Measurements from ENCODE around the gene PFKFB2.
A peak's percentile ranks its signal among the peaks of the same experiment; 100 is the strongest.

PFKFB2 gene

GRCh38 chr1:207022996-207023679, 29.9 kb upstream of the PFKFB2 start:
- TF ChIP-seq, protein P1, sequence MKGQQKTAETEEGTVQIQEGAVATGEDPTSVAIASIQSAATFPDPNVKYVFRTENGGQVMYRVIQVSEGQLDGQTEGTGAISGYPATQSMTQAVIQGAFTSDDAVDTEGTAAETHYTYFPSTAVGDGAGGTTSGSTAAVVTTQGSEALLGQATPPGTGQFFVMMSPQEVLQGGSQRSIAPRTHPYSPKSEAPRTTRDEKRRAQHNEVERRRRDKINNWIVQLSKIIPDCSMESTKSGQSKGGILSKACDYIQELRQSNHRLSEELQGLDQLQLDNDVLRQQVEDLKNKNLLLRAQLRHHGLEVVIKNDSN (IDR thresholded peaks at IDR 0.05): no peak
- TF ChIP-seq EGR1 (IDR thresholded peaks at IDR 0.05) (no peak), NFIC (IDR thresholded peaks at IDR 0.05) (no peak), CEBPB (IDR thresholded peaks at IDR 0.05) (no peak), RAD21 (IDR thresholded peaks at IDR 0.05; ENCODE audit: low read depth) (no peak)

DNA sequence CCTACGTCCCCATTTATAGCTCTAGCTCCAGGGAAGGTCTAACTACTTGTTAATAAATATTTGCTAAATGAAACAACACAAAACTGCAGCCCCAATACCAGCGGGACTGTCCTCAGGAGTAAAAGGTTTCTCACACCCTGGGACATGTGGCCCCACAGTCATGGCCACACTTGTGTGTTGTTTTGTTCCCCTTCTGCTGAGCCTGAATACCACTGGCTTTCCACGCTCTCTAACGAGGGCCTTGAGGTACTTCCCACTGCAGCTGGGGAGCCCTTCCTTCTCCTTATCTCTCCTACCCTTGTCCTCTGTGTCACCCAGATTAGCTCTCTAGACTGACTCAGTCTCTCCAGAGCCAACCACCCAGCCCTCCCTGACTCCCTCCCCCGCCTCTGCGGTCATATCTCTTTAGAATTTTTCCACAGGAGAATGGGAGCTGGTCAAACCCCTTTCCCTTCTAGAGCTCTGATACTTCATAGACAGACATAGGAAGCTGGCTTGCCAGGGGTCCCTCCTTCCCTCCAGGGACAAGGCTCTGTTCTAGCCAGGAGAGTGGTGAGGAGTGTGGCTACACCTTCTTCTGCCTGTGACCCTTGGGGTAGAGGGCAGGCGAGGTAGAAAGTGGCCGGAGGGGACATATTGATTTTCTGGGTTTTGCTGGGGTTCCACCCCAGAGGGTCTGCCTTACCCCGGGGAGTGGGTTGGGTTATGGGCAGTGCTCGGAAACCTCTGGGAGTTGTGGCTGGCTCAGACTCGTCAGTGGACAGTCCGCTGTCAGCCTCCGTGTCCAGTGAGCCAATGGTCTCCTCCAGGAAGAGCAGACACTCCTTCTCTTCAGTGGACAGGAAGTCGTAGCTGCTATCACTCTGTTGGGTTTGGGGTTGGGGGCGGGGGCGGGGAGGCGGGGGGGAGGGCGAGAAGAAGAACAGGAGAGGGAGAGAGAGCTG, 28.6 kb upstream of the PFKFB2 start:
- no peak for TF ChIP-seq EGR1 (IDR thresholded peaks at IDR 0.05)

DNA sequence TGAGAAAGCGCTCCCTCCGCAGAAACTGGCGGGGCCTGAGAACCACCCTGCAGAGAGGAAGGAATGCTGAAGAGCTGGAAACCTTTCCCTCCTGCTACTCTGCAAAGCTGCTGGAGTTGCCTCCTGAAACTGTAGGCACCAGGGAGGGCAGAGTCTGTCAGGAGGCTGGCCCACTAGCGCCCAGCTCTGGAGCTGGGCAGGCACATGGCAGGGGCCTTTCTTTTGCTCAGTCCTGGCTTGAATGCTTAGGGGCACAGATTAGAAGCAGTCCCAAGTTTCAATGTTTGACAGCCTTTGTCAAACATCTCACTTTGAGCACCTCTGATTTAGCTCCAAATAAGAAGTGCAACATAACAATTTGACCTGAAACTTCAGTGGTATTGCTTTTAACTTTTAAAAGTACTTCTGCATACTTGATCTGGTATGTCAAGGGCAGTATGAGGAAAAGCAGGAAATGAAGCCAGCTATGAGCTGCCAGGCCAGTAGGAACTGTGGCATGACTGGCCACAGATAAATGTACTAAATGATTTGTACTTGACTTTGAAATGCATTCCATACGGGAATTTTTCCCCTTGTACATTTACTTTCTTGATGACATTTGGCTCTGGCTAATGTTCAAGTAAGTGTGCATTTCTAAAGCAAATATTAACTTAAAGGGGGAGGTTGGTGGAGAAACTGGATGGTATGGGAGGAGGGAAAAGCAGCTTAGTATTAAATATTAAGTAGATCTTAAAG, 27.8 kb upstream of the PFKFB2 start:
- TF ChIP-seq MAX (IDR thresholded peaks at IDR 0.05) (peak; percentile 47; the same call in 1 of the 2 replicates), NFIC (IDR thresholded peaks at IDR 0.05) (no peak), CEBPB (IDR thresholded peaks at IDR 0.05) (no peak)

GRCh38 chr1:207026104-207026534, 27.0 kb upstream of the PFKFB2 start:
- TF ChIP-seq ZBTB7A (IDR thresholded peaks at IDR 0.05; ENCODE audit: low read depth) (no peak), EGR1 (IDR thresholded peaks at IDR 0.05) (no peak), REST (IDR thresholded peaks at IDR 0.05; ENCODE audit: low read depth) (no peak), TEAD4 (IDR thresholded peaks at IDR 0.05) (no peak), TCF12 (IDR thresholded peaks at IDR 0.05; ENCODE audit: low read depth) (no peak), EP300 (IDR thresholded peaks at IDR 0.05; ENCODE audit: borderline replicate concordance) (no peak), RAD21 (IDR thresholded peaks at IDR 0.05; ENCODE audit: low read depth) (no peak), YY1 (IDR thresholded peaks at IDR 0.05; ENCODE audit: low read depth) (no peak), NFIC (IDR thresholded peaks at IDR 0.05) (no peak), CREB1 (IDR thresholded peaks at IDR 0.05; ENCODE audit: low read depth) (no peak), MAX (IDR thresholded peaks at IDR 0.05) (no peak), TAF1 (IDR thresholded peaks at IDR 0.05; ENCODE audit: low read depth) (no peak), FOXM1 (IDR thresholded peaks at IDR 0.05; ENCODE audit: borderline replicate concordance, low read depth) (no peak), CEBPB (IDR thresholded peaks at IDR 0.05) (no peak)
- TF ChIP-seq, protein P1 (IDR thresholded peaks at IDR 0.05): no peak

DNA sequence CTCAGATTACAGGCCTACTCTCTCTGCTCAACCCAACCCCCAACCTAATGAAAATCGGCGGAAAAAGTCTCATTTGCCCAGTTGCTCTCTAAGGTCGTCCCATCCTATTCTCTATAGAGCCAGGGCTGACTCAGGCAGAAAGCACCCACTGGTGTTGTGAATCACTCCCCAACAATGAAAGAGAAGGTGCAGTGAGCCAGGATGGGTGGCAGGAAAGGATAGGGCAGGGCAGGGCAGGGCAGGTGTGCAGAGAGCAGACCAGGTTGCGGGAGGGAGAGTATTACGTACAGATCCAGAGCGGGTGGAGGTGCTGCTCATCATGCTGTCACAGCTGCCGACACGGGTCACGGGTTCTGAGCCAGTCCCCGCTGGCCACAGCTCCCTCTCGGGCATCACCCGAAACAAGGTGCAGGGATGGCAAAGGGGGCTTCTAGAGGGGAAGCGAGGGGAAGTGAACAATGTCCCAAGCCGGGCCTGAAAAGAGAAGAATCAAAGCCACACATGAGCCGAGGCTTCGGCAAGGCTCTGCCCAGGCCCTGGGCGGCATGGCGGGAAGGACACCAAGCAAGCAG, 25.8 kb upstream of the PFKFB2 start:
- TF ChIP-seq TCF12 (IDR thresholded peaks at IDR 0.05; ENCODE audit: low read depth): peak; percentile 96
- TF ChIP-seq CREB1 (IDR thresholded peaks at IDR 0.05; ENCODE audit: low read depth): 0 out of 2 replicates have a peak, but pooled peaks have one; percentile 9
- peak; percentile 47; the same call in 1 of the 2 replicates for TF ChIP-seq YY1 (IDR thresholded peaks at IDR 0.05; ENCODE audit: low read depth)
- peak; percentile 90 for TF ChIP-seq FOXM1 (IDR thresholded peaks at IDR 0.05; ENCODE audit: borderline replicate concordance, low read depth)
- TF ChIP-seq TEAD4 (IDR thresholded peaks at IDR 0.05): peak; percentile 91
- TF ChIP-seq TAF1 (IDR thresholded peaks at IDR 0.05; ENCODE audit: low read depth): no peak
- 0 out of 2 replicates have a peak, but pooled peaks have one; percentile 60 for TF ChIP-seq MAX (IDR thresholded peaks at IDR 0.05)
- no peak for TF ChIP-seq REST (IDR thresholded peaks at IDR 0.05; ENCODE audit: low read depth)
- TF ChIP-seq EP300 (IDR thresholded peaks at IDR 0.05; ENCODE audit: borderline replicate concordance): peak; percentile 95
- peak; percentile 57; the same call in 1 of the 2 replicates for TF ChIP-seq ZBTB7A (IDR thresholded peaks at IDR 0.05; ENCODE audit: low read depth)
- TF ChIP-seq CEBPB (IDR thresholded peaks at IDR 0.05): no peak
- TF ChIP-seq, protein P1 (IDR thresholded peaks at IDR 0.05): 0 out of 2 replicates have a peak, but pooled peaks have one; percentile 24
- TF ChIP-seq EGR1 (IDR thresholded peaks at IDR 0.05): no peak
- TF ChIP-seq RAD21 (IDR thresholded peaks at IDR 0.05; ENCODE audit: low read depth): no peak
- peak; percentile 82 for TF ChIP-seq NFIC (IDR thresholded peaks at IDR 0.05)
